ENCODE results near the gene ZSCAN5A. TPM values are rescaled to one million over a fixed set of nuclear protein-coding genes. Genes with fewer than 3 reads are reported as not detected.

The ZSCAN5A gene
- total RNA-seq, 1 experiment from 2014 or later = 13.8 TPM

DNA sequence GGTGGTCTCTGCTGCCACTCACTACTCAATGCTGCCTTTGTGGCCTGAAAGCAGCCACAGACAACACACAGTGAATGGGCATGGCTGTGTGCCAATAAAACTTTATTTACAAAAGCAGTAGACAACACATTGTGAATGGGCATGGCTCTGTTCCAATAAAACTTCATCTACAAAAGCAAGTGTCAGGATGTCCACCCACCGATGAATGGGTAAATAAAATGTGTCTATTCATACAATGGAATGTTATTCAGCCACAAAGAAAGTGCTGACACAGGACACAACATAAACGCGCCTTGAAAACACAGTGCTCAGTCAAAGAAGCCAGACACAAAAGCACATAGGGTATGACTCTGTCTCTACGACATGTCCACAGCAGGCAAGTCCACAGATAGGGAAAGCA is 20.1 kb downstream of the ZSCAN5A start:
- no peaks in the 10 kb centered on the region for H3K9me3 ChIP-seq (ENCODE audit: control insufficient read depth, insufficient read depth, low read depth, low read length)
- DNase-seq (ENCODE audit: low read depth, low spot score) (no peak), ATAC-seq (no peak)
- no TSS peak for BruUV-seq (replicated peaks)
- in situ Hi-C loops (cut with HindIII; ENCODE audit: low pct_unique_long_range_greater_than_20kb, low sequenced_read_pairs) = no loop called here
- no peaks in the 10 kb centered on the region for H3K27me3 ChIP-seq (ENCODE audit: control insufficient read depth, insufficient read depth, low read length)
- TF ChIP-seq CTCF (IDR thresholded peaks at IDR 0.05) (no peak), POLR2AphosphoS5 (IDR thresholded peaks at IDR 0.05; ENCODE audit: low read depth, low read length) (no peak), REST (IDR thresholded peaks at IDR 0.05; ENCODE audit: insufficient read depth in 1 of 2, low read depth in 2 of 2, low read length in 1 of 2) (no peak), SIN3A (IDR thresholded peaks at IDR 0.05; ENCODE audit: borderline replicate concordance, insufficient read depth, low read depth, low read length) (no peak), TCF7L2 (IDR thresholded peaks at IDR 0.05; ENCODE audit: low read depth, low read length) (no peak)
- intact Hi-C loops (cut with micrococcal nuclease; ENCODE audit: unreplicated experiment) = no loop called here
- H3K4me1 ChIP-seq (ENCODE audit: control insufficient read depth, insufficient read depth, low read length) = no peaks in the 10 kb centered on the region
- H3K4me3 ChIP-seq (ENCODE audit: low read depth in 2 of 2, low read length in 2 of 2) = no peak overlapping the region
- ChIA-PET CTCF (no interaction called here), POLR2A (no interaction called here)
- no peaks in the 10 kb centered on the region for H3K36me3 ChIP-seq (ENCODE audit: control insufficient read depth, insufficient read depth, low read length)
- no peak overlapping the region for H3K27ac ChIP-seq (ENCODE audit: low read length)

DNA sequence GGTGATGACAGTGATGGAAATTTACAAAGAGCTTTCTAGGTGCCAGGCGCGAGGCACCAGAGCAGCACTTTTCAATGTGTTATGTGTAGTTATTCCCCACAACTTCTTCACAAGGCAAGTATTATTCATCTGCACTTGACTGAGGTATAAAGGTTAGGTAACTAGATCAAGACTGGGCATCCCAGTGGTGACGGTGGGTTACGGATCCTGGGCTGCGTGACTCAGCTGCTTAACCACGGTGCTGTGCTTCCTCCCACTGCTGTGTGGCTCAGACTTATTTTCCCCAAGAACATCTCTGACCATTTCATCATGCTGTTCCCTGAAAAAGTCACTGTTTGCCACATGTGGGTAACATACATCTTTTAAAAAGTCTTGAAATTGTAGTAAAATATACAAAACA is 22.8 kb downstream of the ZSCAN5A start:
- intact Hi-C loops (cut with micrococcal nuclease; ENCODE audit: unreplicated experiment) (no loop called here), in situ Hi-C loops (cut with HindIII; ENCODE audit: low pct_unique_long_range_greater_than_20kb, low sequenced_read_pairs) (no loop called here)
- H3K27ac ChIP-seq (ENCODE audit: low read length) = no peak overlapping the region
- H3K27me3 ChIP-seq (ENCODE audit: control insufficient read depth, insufficient read depth, low read length) = no peaks in the 10 kb centered on the region
- no TSS peak for BruUV-seq (replicated peaks)
- H3K4me1 ChIP-seq (ENCODE audit: control insufficient read depth, insufficient read depth, low read length) = no peaks in the 10 kb centered on the region
- DNase-seq (ENCODE audit: low read depth, low spot score) (no peak), ATAC-seq (no peak)
- no peaks in the 10 kb centered on the region for H3K36me3 ChIP-seq (ENCODE audit: control insufficient read depth, insufficient read depth, low read length)
- ChIA-PET CTCF (no interaction called here), POLR2A (no interaction called here)
- no peak overlapping the region for H3K4me3 ChIP-seq (ENCODE audit: low read depth in 2 of 2, low read length in 2 of 2)
- no peaks in the 10 kb centered on the region for H3K9me3 ChIP-seq (ENCODE audit: control insufficient read depth, insufficient read depth, low read depth, low read length)
- TF ChIP-seq SIN3A (IDR thresholded peaks at IDR 0.05; ENCODE audit: borderline replicate concordance, insufficient read depth, low read depth, low read length) = no peak
- TF ChIP-seq REST (IDR thresholded peaks at IDR 0.05; ENCODE audit: insufficient read depth in 1 of 2, low read depth in 2 of 2, low read length in 1 of 2) = no peak
- no peak for TF ChIP-seq POLR2AphosphoS5 (IDR thresholded peaks at IDR 0.05; ENCODE audit: low read depth, low read length)
- no peak for TF ChIP-seq CTCF (IDR thresholded peaks at IDR 0.05)
- no peak for TF ChIP-seq TCF7L2 (IDR thresholded peaks at IDR 0.05; ENCODE audit: low read depth, low read length)
